Ovary (tissue), 9 donors: ENCODE data around the gene SPEF2. TPM values are rescaled to one million over a fixed set of nuclear protein-coding genes. Genes with fewer than 3 reads are reported as not detected.

ENCODE experiments used
- DNase-seq, 5 donors: peaks; one replicate each; pipeline ENCODE4 v3.0.0-alpha.2; 2019 to 2020
- H3K27ac ChIP-seq, 2 donors: fragments of 200-600 bp; one replicate each; pipeline versions ENCODE4 v1.5.1 to v1.8.0; 2019 to 2022
- H3K27me3 ChIP-seq: fragments of 200-600 bp; one replicate; pipeline ENCODE4 v1.8.0; 2022
- H3K36me3 ChIP-seq: fragments of 200-600 bp; sonication (generic); one replicate; pipeline ENCODE4 v1.5.1; 2019
- H3K4me1 ChIP-seq: one replicate; pipeline ENCODE4 v1.8.1; 2013; ENCODE audit warnings: mild to moderate bottlenecking, moderate library complexity; ENCODE audit not compliant: insufficient read depth
- H3K4me3 ChIP-seq: fragments of 200-600 bp; sonication (generic); one replicate; pipeline ENCODE4 v1.5.1; 2017
- H3K9me3 ChIP-seq, 2 donors: fragments of 200-600 bp in 1 of 2; sonication (generic) in 1 of 2; one replicate each; pipeline versions ENCODE4 v1.5.1 to v1.8.1; 2013 to 2019; ENCODE audit warnings: mild to moderate bottlenecking in 1 of 2, moderate library complexity in 1 of 2
- CTCF ChIP-seq, 3 donors: fragments of 450-650 bp in 2 of 3; fragments of 200-600 bp in 1 of 3; IDR thresholded peaks; one replicate each; pipeline versions ENCODE4 v1.5.1 to v1.8.0; 2016 to 2022; ENCODE audit warnings: antibody characterized with exemption in 3 of 3, mild to moderate bottlenecking in 1 of 3
- EP300 ChIP-seq: sonication (generic); formaldehyde crosslinking; IDR thresholded peaks from one replicate; pipeline ENCODE4 v1.6.1; 2017; ENCODE audit warnings: antibody characterized with exemption
- POLR2A ChIP-seq: fragments of 450-650 bp; IDR thresholded peaks from one replicate; pipeline ENCODE4 v1.6.1; 2017; ENCODE audit warnings: antibody characterized with exemption, mild to moderate bottlenecking, moderate library complexity
- WGBS, 3 donors: extraction: QIAGEN DNeasy Blood & Tissue Kit in 1 of 3; methylation state at CpG; one replicate each; pipeline versions ENCODE4 v1.1.5 to v1.1.7; 2013 to 2017; 5-methylcytosine and 5-hydroxymethylcytosine counted together
- intact Hi-C, 4 donors: fragments of 100-400 bp; cut with DNase I; formaldehyde crosslinking; loops; one replicate each; pipeline versions ENCODE4 v1.11.0 to v1.15.1; 2022 to 2023
- polyA plus RNA-seq, 2 donors: library from polyadenylated mRNA; stranded (reverse); fragments of 200-250 nt in 1 of 2; fragments of 350-450 nt in 1 of 2; fragmentation: Illumina TruSeq in 1 of 2; extraction: RNeasy Lipid Tissue Mini Kit (QIAGEN cat#74804) in 1 of 2; gene quantifications; one replicate each; pipeline ENCODE4 v1.2.3, GENCODE V29; 2013 to 2014
- total RNA-seq, 7 donors: library from RNA; depleted of rRNA in 2 of 7; stranded (reverse); fragments of >200 nt in 2 of 7; fragmentation: NEBNext Ultra II Directional in 3 of 7; extraction: Animal tissue kit (Norgen Biotek cat#: 25700) in 3 of 7; gene quantifications; one replicate each; pipeline versions ENCODE4 v1.1.0 to v1.2.4, GENCODE V29; 2016 to 2023
- donor health status: DM: no; HTN: no; CAD: no; lungs with moderate emphysema.
- donor health status: DM: no; HTN: no; CAD: no.
- donor health status: Bipolar disorder and iron deficiency.
- donor health status: DM: yes; HTN: yes; CAD: no.
- donor health status: DM: no; HTN: no; CAD: no.
- donor health status: DM: yes; HTN: yes; CAD: no.

The SPEF2 gene
- total and polyA plus RNA-seq, 9 donors = 4.2 to 31.8 (median 9.0) TPM

- intact Hi-C loops = no loop called here
- H3K27me3 ChIP-seq = no peaks in the 10 kb centered on the region
- no peaks in the 10 kb centered on the region for H3K36me3 ChIP-seq
- no peak overlapping the region for H3K4me3 ChIP-seq
- no peak overlapping the region for H3K27ac ChIP-seq
- TF ChIP-seq EP300 = no peak
- TF ChIP-seq CTCF (IDR thresholded peaks at IDR 0.05) = no peak
- TF ChIP-seq POLR2A = no peak
- H3K9me3 ChIP-seq = peaks cover 0 to 2% of the 10 kb centered on the region in 2 donors
- 81 to 91% (median 91%) methylated on average over 1 of the region's 1 CpG for WGBS, 3 donors
- H3K4me1 ChIP-seq = no peaks in the 10 kb centered on the region
- DNase-seq = no peak
Observed at GRCh38 chr5:35626108-35626507, 8.4 kb downstream of the SPEF2 start.

- no peak for DNase-seq
- peaks cover 0 to 2% of the 10 kb centered on the region in 2 donors for H3K9me3 ChIP-seq
- TF ChIP-seq EP300 (no peak), POLR2A (no peak), CTCF (IDR thresholded peaks at IDR 0.05) (no peak)
- no peaks in the 10 kb centered on the region for H3K27me3 ChIP-seq
- H3K36me3 ChIP-seq = no peaks in the 10 kb centered on the region
- H3K27ac ChIP-seq = no peak overlapping the region
- intact Hi-C loops = no loop called here
- H3K4me1 ChIP-seq = no peaks in the 10 kb centered on the region
- no peak overlapping the region for H3K4me3 ChIP-seq
- WGBS, 3 donors = 94 to 100% (median 94%) methylated on average over 1 of the region's 1 CpG
Observed at GRCh38 chr5:35626553-35626952, 8.9 kb downstream of the SPEF2 start.

- intact Hi-C loops = no loop called here
- no peak overlapping the region for H3K27ac ChIP-seq
- TF ChIP-seq EP300 = no peak
- no peak for TF ChIP-seq POLR2A
- TF ChIP-seq CTCF (IDR thresholded peaks at IDR 0.05) = no peak
- no peak for DNase-seq
- H3K36me3 ChIP-seq = no peaks in the 10 kb centered on the region
- H3K27me3 ChIP-seq = no peaks in the 10 kb centered on the region
- no peak overlapping the region for H3K4me3 ChIP-seq
- H3K9me3 ChIP-seq = peaks cover 0 to 2% of the 10 kb centered on the region in 2 donors
- H3K4me1 ChIP-seq = no peaks in the 10 kb centered on the region
Observed at GRCh38 chr5:35634326-35634725, 16.7 kb downstream of the SPEF2 start.

- Histone ChIP-seq H3K9me3 (no peaks in the 10 kb centered on the region), H3K27me3 (no peaks in the 10 kb centered on the region), H3K4me3 (no peak overlapping the region), H3K27ac (no peak overlapping the region), H3K4me1 (no peaks in the 10 kb centered on the region), H3K36me3 (no peaks in the 10 kb centered on the region)
- 71 to 94% (median 85%) methylated on average over 4 of the region's 4 CpGs for WGBS, 3 donors
- intact Hi-C loops = no loop called here
- TF ChIP-seq EP300 (no peak), CTCF (IDR thresholded peaks at IDR 0.05) (no peak), POLR2A (no peak)
- DNase-seq = no peak
Observed at GRCh38 chr5:35640623-35641022, 23.0 kb downstream of the SPEF2 start.

- DNase-seq = no peak
- Histone ChIP-seq H3K27me3 (no peaks in the 10 kb centered on the region), H3K36me3 (no peaks in the 10 kb centered on the region), H3K27ac (no peak overlapping the region), H3K4me1 (no peaks in the 10 kb centered on the region), H3K4me3 (no peak overlapping the region), H3K9me3 (no peaks in the 10 kb centered on the region)
- intact Hi-C loops = no loop called here
- TF ChIP-seq POLR2A = no peak
- TF ChIP-seq CTCF (IDR thresholded peaks at IDR 0.05) = no peak
- TF ChIP-seq EP300 = no peak
- WGBS, 3 donors = 96 to 99% (median 97%) methylated on average over 3 of the region's 3 CpGs
Observed at GRCh38 chr5:35644543-35644942, 26.9 kb downstream of the SPEF2 start.
